NCI-H2227 (cell line): ENCODE data around the gene TBC1D22A.

Experiments used
- DNase-seq: peaks from one replicate; lab custom pipeline; 2025; ENCODE audit not compliant: unreplicated experiment; lab: John Stamatoyannopoulos, UW

Gene TBC1D22A

GRCh38 chr22:47006433-47006832 lies 244.0 kb downstream of the TBC1D22A start:
- no peak for DNase-seq

- DNase-seq, result no peak
Measured at GRCh38 chr22:47006869-47007268, 244.4 kb downstream of the TBC1D22A start.

- DNase-seq, result no peak
Measured at GRCh38 chr22:47007496-47007895, 245.0 kb downstream of the TBC1D22A start.

- no peak for DNase-seq
Measured at GRCh38 chr22:47008208-47008885, 245.9 kb downstream of the TBC1D22A start.

GRCh38 chr22:47009304-47010101 lies 247.1 kb downstream of the TBC1D22A start:
- no peak for DNase-seq

- DNase-seq, result no peak
Measured at GRCh38 chr22:47010211-47010610, 247.8 kb downstream of the TBC1D22A start.

- DNase-seq, result no peak
Measured at GRCh38 chr22:47011131-47011858, 248.8 kb downstream of the TBC1D22A start.

GRCh38 chr22:47011859-47012258 lies 249.4 kb downstream of the TBC1D22A start:
- no peak for DNase-seq

GRCh38 chr22:47012589-47013370 lies 250.3 kb downstream of the TBC1D22A start:
- no peak for DNase-seq

GRCh38 chr22:47013861-47014635 lies 251.6 kb downstream of the TBC1D22A start:
- no peak for DNase-seq

- DNase-seq, result no peak
Measured at GRCh38 chr22:47014636-47015345, 252.3 kb downstream of the TBC1D22A start.

- no peak for DNase-seq
Measured at GRCh38 chr22:47015589-47016178, 253.2 kb downstream of the TBC1D22A start.

GRCh38 chr22:47016631-47017030 lies 254.2 kb downstream of the TBC1D22A start:
- no peak for DNase-seq

- DNase-seq, result no peak
Measured at GRCh38 chr22:47017245-47017644, 254.8 kb downstream of the TBC1D22A start.

- DNase-seq, result no peak
Measured at GRCh38 chr22:47018010-47018910, 255.8 kb downstream of the TBC1D22A start.

GRCh38 chr22:47019012-47019790 lies 256.8 kb downstream of the TBC1D22A start:
- DNase-seq, result no peak

GRCh38 chr22:47020166-47020565 lies 257.7 kb downstream of the TBC1D22A start:
- no peak for DNase-seq
